GM18909 (cell line): ENCODE results near the gene PLAC9.
"Not testable (repeated sequence)": the region's sequence is repeated elsewhere in the genome, so short reads cannot be mapped to it uniquely, and the experiment has no call there.

Experiments
- ATAC-seq: cut with Tn5 transposase; IDR thresholded peaks from one replicate; pipeline ENCODE4 v1.9.1; 2021; ENCODE audit warnings: mild to moderate bottlenecking; ENCODE audit not compliant: unreplicated experiment, poor library complexity

The PLAC9 gene

GRCh38 chr10:80132299-80133139 is at the start of gene PLAC9:
Gene PLAC9 (plus strand): TSS chr10:80132730. CDS start chr10:80132763, 33 bp downstream.
- no peak for ATAC-seq

- ATAC-seq, result no peak
Observed at GRCh38 chr10:80090121-80090520, 42.4 kb upstream of the PLAC9 start.

GRCh38 chr10:80094231-80094630 is 38.3 kb upstream of the PLAC9 start:
- ATAC-seq, result no peak

GRCh38 chr10:80098272-80098671 is 34.3 kb upstream of the PLAC9 start:
- not testable (repeated sequence) for ATAC-seq

- not testable (repeated sequence) for ATAC-seq
Observed at GRCh38 chr10:80099295-80099694, 33.2 kb upstream of the PLAC9 start.

- ATAC-seq, result no peak
Observed at GRCh38 chr10:80100116-80100515, 32.4 kb upstream of the PLAC9 start.

- ATAC-seq, result no peak
Observed at GRCh38 chr10:80100861-80101695, 31.5 kb upstream of the PLAC9 start.

GRCh38 chr10:80104066-80104926 is 28.2 kb upstream of the PLAC9 start:
- peak; percentile 79 for ATAC-seq

GRCh38 chr10:80108576-80109239 is 23.8 kb upstream of the PLAC9 start:
- no peak for ATAC-seq

- ATAC-seq, result no peak
Observed at GRCh38 chr10:80110986-80111385, 21.5 kb upstream of the PLAC9 start.

- no peak for ATAC-seq
Observed at GRCh38 chr10:80118669-80119068, 13.9 kb upstream of the PLAC9 start.

- ATAC-seq, result no peak
Observed at GRCh38 chr10:80122110-80122710, 10.3 kb upstream of the PLAC9 start.

GRCh38 chr10:80122746-80123145 is 9.8 kb upstream of the PLAC9 start:
- ATAC-seq, result no peak

GRCh38 chr10:80126876-80127275 is 5.7 kb upstream of the PLAC9 start:
- no peak for ATAC-seq

GRCh38 chr10:80131499-80131901 is 1.0 kb upstream of the PLAC9 start:
- ATAC-seq, result no peak

GRCh38 chr10:80133206-80133605 is 676 bp downstream of the PLAC9 start:
- ATAC-seq, result no peak

GRCh38 chr10:80133687-80134086 is 1.2 kb downstream of the PLAC9 start:
- not testable (repeated sequence) for ATAC-seq

- ATAC-seq, result no peak
Observed at GRCh38 chr10:80136134-80136571, 3.6 kb downstream of the PLAC9 start.
